Neuronal stem cell (in vitro differentiated cells): ENCODE measurements around the gene LENG1.
"Not testable (repeated sequence)": the region's sequence is repeated elsewhere in the genome, so short reads cannot be mapped to it uniquely, and the experiment has no call there.

Source experiments
- DNase-seq: peaks from one replicate; pipeline ENCODE4 v3.0.0-alpha.2; 2013; ENCODE audit warnings: low spot score
- H2AFZ ChIP-seq: one replicate; pipeline ENCODE4 v1.6.1; 2013; ENCODE audit warnings: mild to moderate bottlenecking, low read length, inconsistent platforms
- H2AK5ac ChIP-seq: 2 replicates; pipeline ENCODE4 v1.6.1; 2013; ENCODE audit warnings: low read depth, mild to moderate bottlenecking, inconsistent platforms, low read length, moderate library complexity, mixed read lengths
- H2BK120ac ChIP-seq: 2 replicates; pipeline ENCODE4 v1.6.1; 2013; ENCODE audit warnings: low read depth, mild to moderate bottlenecking, inconsistent platforms, low read length, moderate library complexity, mixed read lengths
- H2BK12ac ChIP-seq: one replicate; pipeline ENCODE4 v1.6.1; 2013; ENCODE audit warnings: low read length, inconsistent platforms
- H2BK15ac ChIP-seq: 2 replicates; pipeline ENCODE4 v1.6.1; 2013; ENCODE audit warnings: mild to moderate bottlenecking, low read length, inconsistent platforms, mixed read lengths
- H2BK5ac ChIP-seq: one replicate; pipeline ENCODE4 v1.6.1; 2013; ENCODE audit warnings: inconsistent platforms, mild to moderate bottlenecking, low read length, moderate library complexity
- H3K14ac ChIP-seq: one replicate; pipeline ENCODE4 v1.6.1; 2013; ENCODE audit warnings: low read length, inconsistent platforms
- H3K18ac ChIP-seq: 2 replicates; pipeline ENCODE4 v1.6.1; 2013; ENCODE audit warnings: low read length, inconsistent platforms
- H3K23ac ChIP-seq: 2 replicates; pipeline ENCODE4 v1.6.1; 2013; ENCODE audit warnings: low read depth, mild to moderate bottlenecking, mixed read lengths, low read length, inconsistent platforms; ENCODE audit not compliant: poor library complexity
- H3K27ac ChIP-seq: replicated peaks from 3 replicates; pipeline ENCODE4 v1.5.1; 2013; ENCODE audit warnings: low read length, inconsistent platforms
- H3K27me3 ChIP-seq, 3 experiments: 2 replicates each; pipeline ENCODE4 v1.6.1; 2013; ENCODE audit warnings: low read length in 3 of 3, mild to moderate bottlenecking in 2 of 3, inconsistent platforms in 1 of 3, low read depth in 1 of 3, mixed read lengths in 1 of 3, moderate library complexity in 1 of 3; ENCODE audit not compliant: control insufficient read depth in 3 of 3, insufficient read depth in 3 of 3
- H3K36me3 ChIP-seq, 2 donors: replicated peaks in 1 of 2; 2 replicates each; pipeline ENCODE4 v1.6.1; 2013; ENCODE audit warnings: low read length in 2 of 2; ENCODE audit not compliant: control insufficient read depth in 2 of 2, insufficient read depth in 2 of 2
- H3K4ac ChIP-seq: 2 replicates; pipeline ENCODE4 v1.6.1; 2013; ENCODE audit warnings: inconsistent platforms, mild to moderate bottlenecking, low read length, moderate library complexity
- H3K4me1 ChIP-seq, 2 donors: 1 replicate in 1 of 2; 2 replicates in 1 of 2; pipeline ENCODE4 v1.6.1; 2013; ENCODE audit warnings: low read length in 2 of 2, low read depth in 1 of 2; ENCODE audit not compliant: control insufficient read depth in 2 of 2, insufficient read depth in 1 of 2
- H3K4me2 ChIP-seq: one replicate; pipeline ENCODE4 v1.6.1; 2013; ENCODE audit warnings: mild to moderate bottlenecking, low read length, inconsistent platforms; ENCODE audit not compliant: insufficient read depth, poor library complexity, severe bottlenecking
- H3K4me3 ChIP-seq, 2 donors: 2 replicates each; pipeline ENCODE4 v1.5.1; 2013; ENCODE audit warnings: low read length in 2 of 2, mild to moderate bottlenecking in 2 of 2, inconsistent platforms in 1 of 2, moderate library complexity in 1 of 2
- H3K79me1 ChIP-seq: one replicate; pipeline ENCODE4 v1.6.1; 2013; ENCODE audit warnings: low read depth, mild to moderate bottlenecking, inconsistent platforms, low read length, moderate library complexity
- H3K9ac ChIP-seq: one replicate; pipeline ENCODE4 v1.6.1; 2013; ENCODE audit warnings: mild to moderate bottlenecking, low read depth, low read length, inconsistent platforms; ENCODE audit not compliant: poor library complexity
- H3K9me3 ChIP-seq, 2 donors: replicated peaks in 1 of 2; 2 replicates each; pipeline versions ENCODE3 to v1.6.1; 2013; ENCODE audit warnings: low read length in 2 of 2, mild to moderate bottlenecking in 2 of 2, inconsistent platforms in 1 of 2, low read depth in 1 of 2, mixed read lengths in 1 of 2, moderate library complexity in 1 of 2; ENCODE audit not compliant: control insufficient read depth in 2 of 2, insufficient read depth in 1 of 2
- H4K8ac ChIP-seq: one replicate; pipeline ENCODE4 v1.6.1; 2013; ENCODE audit warnings: low read depth, mild to moderate bottlenecking, inconsistent platforms, low read length, moderate library complexity
- H4K91ac ChIP-seq: one replicate; pipeline ENCODE4 v1.6.1; 2013; ENCODE audit warnings: low read length, low read depth, mild to moderate bottlenecking, inconsistent platforms; ENCODE audit not compliant: poor library complexity
- WGBS, 2 donors: extraction: QIAGEN DNeasy Blood & Tissue Kit; methylation state at CpG; one replicate each; pipeline ENCODE4 v1.1.7; 2013; ENCODE audit warnings: missing lambda C conversion rate in 2 of 2, mixed read lengths in 1 of 2; ENCODE audit not compliant: insufficient read length in 2 of 2, insufficient replicate concordance in 1 of 2; ENCODE audit errors: extremely low coverage in 2 of 2; 5-methylcytosine and 5-hydroxymethylcytosine counted together

The LENG1 gene

GRCh38 chr19:54207193-54207592, 47.7 kb upstream of the LENG1 start:
- H3K4ac ChIP-seq, DNase-seq, H2AFZ ChIP-seq, H3K9me3 ChIP-seq, H3K4me3 ChIP-seq, H2BK5ac ChIP-seq, H2BK12ac ChIP-seq, H2BK120ac ChIP-seq, H3K18ac ChIP-seq, H4K8ac ChIP-seq, H3K27ac ChIP-seq, H3K9ac ChIP-seq, H3K14ac ChIP-seq, H2AK5ac ChIP-seq, H3K27me3 ChIP-seq, H2BK15ac ChIP-seq, H4K91ac ChIP-seq, H3K4me2 ChIP-seq, H3K23ac ChIP-seq: not testable (repeated sequence)
- peaks cover 7 to 14% of the 10 kb centered on the region in 2 donors for H3K4me1 ChIP-seq
- peaks cover 27% of the 10 kb centered on the region for H3K79me1 ChIP-seq
- no CpG with 5 or more reads among the region's 23 CpGs for WGBS, 2 donors
- peaks cover 67% of the 10 kb centered on the region in 2 donors for H3K36me3 ChIP-seq

DNA sequence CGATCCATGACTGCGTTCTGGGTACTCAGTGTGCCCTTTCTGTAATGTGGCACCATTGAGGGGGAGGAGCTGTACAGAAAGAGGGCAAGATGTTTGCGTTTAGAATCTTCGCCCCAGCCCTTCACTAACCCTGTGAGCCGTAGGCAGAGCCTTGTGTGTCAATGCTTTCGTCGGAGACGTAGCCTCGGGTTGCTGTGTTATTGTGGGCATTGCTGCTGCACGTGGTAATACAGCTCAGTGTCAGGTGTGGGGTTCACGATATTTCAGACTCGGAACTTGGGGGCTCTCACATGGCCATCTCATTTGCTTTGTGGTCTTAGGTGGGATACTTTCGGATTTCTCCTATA, 47.3 kb upstream of the LENG1 start:
- Histone ChIP-seq H3K79me1 (peaks cover 27% of the 10 kb centered on the region), H3K27ac (no peak overlapping the region), H2AFZ (no peak overlapping the region), H3K23ac (peak overlapping the region; percentile 82), H3K9ac (no peak overlapping the region), H3K4ac (no peak overlapping the region), H2BK120ac (no peak overlapping the region), H2BK15ac (no peak overlapping the region), H3K14ac (no peak overlapping the region), H2BK5ac (no peak overlapping the region), H3K4me2 (no peak overlapping the region), H3K18ac (no peak overlapping the region), H3K36me3 (peaks cover 70 to 71% of the 10 kb centered on the region in 2 donors), H3K4me1 (peaks cover 11 to 16% of the 10 kb centered on the region in 2 donors), H2BK12ac (no peak overlapping the region), H4K91ac (no peak overlapping the region), H4K8ac (no peak overlapping the region), H3K9me3 (no peaks in the 10 kb centered on the region), H2AK5ac (no peak overlapping the region), H3K4me3 (no peak overlapping the region), H3K27me3 (no peaks in the 10 kb centered on the region)
- no peak for DNase-seq
- WGBS, 2 donors = no CpG with 5 or more reads among the region's 13 CpGs

- Histone ChIP-seq H3K18ac (no peak overlapping the region), H3K27me3 (no peaks in the 10 kb centered on the region), H3K9ac (no peak overlapping the region), H2BK12ac (no peak overlapping the region), H3K14ac (no peak overlapping the region), H3K4me2 (no peak overlapping the region), H3K23ac (peak overlapping the region; percentile 82), H4K8ac (no peak overlapping the region), H3K27ac (no peak overlapping the region), H2AK5ac (no peak overlapping the region), H3K4me3 (no peak overlapping the region), H2BK120ac (no peak overlapping the region), H3K4me1 (peaks cover 17 to 20% of the 10 kb centered on the region in 2 donors), H2BK5ac (no peak overlapping the region), H2BK15ac (no peak overlapping the region), H3K79me1 (peaks cover 26% of the 10 kb centered on the region), H3K9me3 (no peaks in the 10 kb centered on the region), H2AFZ (no peak overlapping the region), H4K91ac (no peak overlapping the region), H3K36me3 (peaks cover 72 to 74% of the 10 kb centered on the region in 2 donors), H3K4ac (no peak overlapping the region)
- WGBS, 2 donors = no CpG with 5 or more reads among the region's 27 CpGs
- no peak for DNase-seq
These were observed 46.7 kb upstream of the LENG1 start for GRCh38 chr19:54206030-54206830.

GRCh38 chr19:54204767-54205468, 45.4 kb upstream of the LENG1 start:
- no peak overlapping the region for H2AFZ ChIP-seq
- H2BK15ac ChIP-seq = no peak overlapping the region
- H2AK5ac ChIP-seq = no peak overlapping the region
- H3K4me1 ChIP-seq = peaks cover 19 to 20% of the 10 kb centered on the region in 2 donors
- no peak overlapping the region for H3K18ac ChIP-seq
- WGBS, 2 donors = no CpG with 5 or more reads among the region's 4 CpGs
- no peak overlapping the region for H3K9ac ChIP-seq
- peaks cover 66 to 75% of the 10 kb centered on the region in 2 donors for H3K36me3 ChIP-seq
- no peak overlapping the region for H4K91ac ChIP-seq
- H3K9me3 ChIP-seq = no peaks in the 10 kb centered on the region
- H2BK12ac ChIP-seq = no peak overlapping the region
- H3K4me3 ChIP-seq = no peak overlapping the region
- DNase-seq = no peak
- no peak overlapping the region for H3K14ac ChIP-seq
- H3K23ac ChIP-seq = no peak overlapping the region
- H3K4me2 ChIP-seq = no peak overlapping the region
- H3K79me1 ChIP-seq = peaks cover 22% of the 10 kb centered on the region
- no peak overlapping the region for H3K4ac ChIP-seq
- no peak overlapping the region for H4K8ac ChIP-seq
- no peak overlapping the region for H2BK120ac ChIP-seq
- no peak overlapping the region for H2BK5ac ChIP-seq
- no peaks in the 10 kb centered on the region for H3K27me3 ChIP-seq
- H3K27ac ChIP-seq = no peak overlapping the region
